Ascending aorta (tissue), 2 donors: ENCODE results near the gene PDE7B. TPM values are rescaled to one million over a fixed set of nuclear protein-coding genes. Genes with fewer than 3 reads are reported as not detected.

Experiments used
- DNase-seq, 2 donors: peaks; one replicate each; pipeline ENCODE4 v3.0.0-alpha.2; 2019; ENCODE audit warnings: low spot score in 2 of 2
- H3K27ac ChIP-seq, 2 donors: fragments of 200-600 bp; sonication (generic); one replicate each; pipeline ENCODE4 v1.5.1; 2016 to 2017; ENCODE audit warnings: mild to moderate bottlenecking in 1 of 2
- H3K27me3 ChIP-seq: fragments of 200-600 bp; sonication (generic); one replicate; pipeline ENCODE4 v1.5.1; 2017
- H3K36me3 ChIP-seq, 2 donors: fragments of 200-600 bp; sonication (generic); one replicate each; pipeline ENCODE4 v1.5.1; 2016
- H3K4me1 ChIP-seq, 2 donors: fragments of 200-600 bp; sonication (generic); one replicate each; pipeline ENCODE4 v1.5.1; 2016 to 2017; ENCODE audit warnings: mild to moderate bottlenecking in 1 of 2
- H3K4me3 ChIP-seq, 2 donors: fragments of 200-600 bp; sonication (generic); one replicate each; pipeline ENCODE4 v1.5.1; 2016 to 2017; ENCODE audit warnings: mild to moderate bottlenecking in 1 of 2
- H3K9me3 ChIP-seq, 2 donors: fragments of 200-600 bp; sonication (generic); one replicate each; pipeline ENCODE4 v1.5.1; 2016
- intact Hi-C: fragments of 100-400 bp; cut with DNase I; formaldehyde crosslinking; loops from one replicate; pipeline ENCODE4 v1.15.1; 2023
- total RNA-seq: library from RNA; depleted of rRNA; stranded (reverse); fragments of >200 nt; gene quantifications from one replicate; pipeline ENCODE4 v1.1.0, GENCODE V29; 2016
- TF ChIP-seq, protein P1 (sequence below), 3 experiments: fragments of 200-600 bp in 2 of 3; fragments of 450-650 bp in 1 of 3; sonication (generic) in 2 of 3; IDR thresholded peaks; one replicate each; pipeline ENCODE4 v1.5.1; 2016 to 2019; ENCODE audit warnings: antibody characterized with exemption in 3 of 3, mild to moderate bottlenecking in 1 of 3, moderate library complexity in 1 of 3

PDE7B gene
- total RNA-seq, 1 donor from 2014 or later, result 6.0 TPM

- TF ChIP-seq, protein P1, sequence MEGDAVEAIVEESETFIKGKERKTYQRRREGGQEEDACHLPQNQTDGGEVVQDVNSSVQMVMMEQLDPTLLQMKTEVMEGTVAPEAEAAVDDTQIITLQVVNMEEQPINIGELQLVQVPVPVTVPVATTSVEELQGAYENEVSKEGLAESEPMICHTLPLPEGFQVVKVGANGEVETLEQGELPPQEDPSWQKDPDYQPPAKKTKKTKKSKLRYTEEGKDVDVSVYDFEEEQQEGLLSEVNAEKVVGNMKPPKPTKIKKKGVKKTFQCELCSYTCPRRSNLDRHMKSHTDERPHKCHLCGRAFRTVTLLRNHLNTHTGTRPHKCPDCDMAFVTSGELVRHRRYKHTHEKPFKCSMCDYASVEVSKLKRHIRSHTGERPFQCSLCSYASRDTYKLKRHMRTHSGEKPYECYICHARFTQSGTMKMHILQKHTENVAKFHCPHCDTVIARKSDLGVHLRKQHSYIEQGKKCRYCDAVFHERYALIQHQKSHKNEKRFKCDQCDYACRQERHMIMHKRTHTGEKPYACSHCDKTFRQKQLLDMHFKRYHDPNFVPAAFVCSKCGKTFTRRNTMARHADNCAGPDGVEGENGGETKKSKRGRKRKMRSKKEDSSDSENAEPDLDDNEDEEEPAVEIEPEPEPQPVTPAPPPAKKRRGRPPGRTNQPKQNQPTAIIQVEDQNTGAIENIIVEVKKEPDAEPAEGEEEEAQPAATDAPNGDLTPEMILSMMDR (IDR thresholded peaks at IDR 0.05), result no peak
- no peak for DNase-seq
- no peaks in the 10 kb centered on the region for H3K36me3 ChIP-seq
- H3K27me3 ChIP-seq, result no peaks in the 10 kb centered on the region
- H3K9me3 ChIP-seq, result no peaks in the 10 kb centered on the region
- no peak overlapping the region for H3K4me3 ChIP-seq
- no peak overlapping the region for H3K27ac ChIP-seq
- intact Hi-C loops, result no loop called here
- no peaks in the 10 kb centered on the region for H3K4me1 ChIP-seq
These were observed 155.8 kb downstream of the PDE7B start for GRCh38 chr6:136007345-136007744.

- no peaks in the 10 kb centered on the region for H3K27me3 ChIP-seq
- TF ChIP-seq, protein P1 (IDR thresholded peaks at IDR 0.05), result no peak
- H3K9me3 ChIP-seq, result no peaks in the 10 kb centered on the region
- no peak overlapping the region for H3K27ac ChIP-seq
- no peak for DNase-seq
- no peaks in the 10 kb centered on the region for H3K4me1 ChIP-seq
- no peak overlapping the region for H3K4me3 ChIP-seq
- no peaks in the 10 kb centered on the region for H3K36me3 ChIP-seq
- intact Hi-C loops, result no loop called here
These were observed 160.0 kb downstream of the PDE7B start for GRCh38 chr6:136011475-136011874.

DNA sequence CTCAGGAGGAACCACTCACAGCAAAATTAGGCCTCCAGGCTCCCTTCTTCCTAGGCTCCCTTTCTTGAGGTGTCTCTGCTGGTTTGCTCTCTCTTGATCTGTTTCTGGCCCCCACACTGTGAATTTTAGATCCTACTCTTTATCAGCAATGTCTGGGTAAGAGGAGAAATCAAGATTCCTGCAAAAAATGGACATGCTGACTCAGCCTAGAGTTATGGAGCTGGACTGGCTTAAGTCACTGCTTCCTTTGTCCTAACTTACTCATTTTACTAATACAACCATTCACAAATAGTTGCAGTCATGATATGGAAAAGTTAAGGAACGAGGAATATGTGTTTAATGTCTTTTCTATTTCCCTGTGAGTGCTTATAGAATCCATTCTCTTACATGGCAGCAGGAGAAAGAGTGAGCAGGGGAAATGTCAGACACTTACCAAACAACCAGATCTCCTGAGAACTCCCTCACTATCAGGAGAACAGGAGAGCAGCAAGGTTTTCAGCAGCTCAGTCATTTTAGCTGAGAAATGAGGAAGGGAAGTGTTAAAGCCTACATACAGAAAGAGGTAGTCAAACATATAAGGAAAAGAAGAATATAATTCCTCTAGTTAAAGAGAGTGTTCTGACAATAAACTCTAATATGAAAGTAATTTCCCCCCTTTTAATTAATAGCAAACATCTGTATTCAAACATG lies 160.8 kb downstream of the PDE7B start:
- Histone ChIP-seq H3K36me3 (no peaks in the 10 kb centered on the region), H3K9me3 (no peaks in the 10 kb centered on the region), H3K4me1 (no peaks in the 10 kb centered on the region), H3K27ac (no peak overlapping the region), H3K4me3 (no peak overlapping the region), H3K27me3 (no peaks in the 10 kb centered on the region)
- intact Hi-C loops, result no loop called here
- DNase-seq, result no peak
- TF ChIP-seq, protein P1 (IDR thresholded peaks at IDR 0.05), result no peak

GRCh38 chr6:136012943-136013342 lies 161.4 kb downstream of the PDE7B start:
- Histone ChIP-seq H3K27me3 (no peaks in the 10 kb centered on the region), H3K4me1 (no peaks in the 10 kb centered on the region), H3K9me3 (no peaks in the 10 kb centered on the region), H3K4me3 (no peak overlapping the region), H3K27ac (no peak overlapping the region), H3K36me3 (no peaks in the 10 kb centered on the region)
- TF ChIP-seq, protein P1 (IDR thresholded peaks at IDR 0.05), result no peak
- intact Hi-C loops, result no loop called here
- no peak for DNase-seq

DNA sequence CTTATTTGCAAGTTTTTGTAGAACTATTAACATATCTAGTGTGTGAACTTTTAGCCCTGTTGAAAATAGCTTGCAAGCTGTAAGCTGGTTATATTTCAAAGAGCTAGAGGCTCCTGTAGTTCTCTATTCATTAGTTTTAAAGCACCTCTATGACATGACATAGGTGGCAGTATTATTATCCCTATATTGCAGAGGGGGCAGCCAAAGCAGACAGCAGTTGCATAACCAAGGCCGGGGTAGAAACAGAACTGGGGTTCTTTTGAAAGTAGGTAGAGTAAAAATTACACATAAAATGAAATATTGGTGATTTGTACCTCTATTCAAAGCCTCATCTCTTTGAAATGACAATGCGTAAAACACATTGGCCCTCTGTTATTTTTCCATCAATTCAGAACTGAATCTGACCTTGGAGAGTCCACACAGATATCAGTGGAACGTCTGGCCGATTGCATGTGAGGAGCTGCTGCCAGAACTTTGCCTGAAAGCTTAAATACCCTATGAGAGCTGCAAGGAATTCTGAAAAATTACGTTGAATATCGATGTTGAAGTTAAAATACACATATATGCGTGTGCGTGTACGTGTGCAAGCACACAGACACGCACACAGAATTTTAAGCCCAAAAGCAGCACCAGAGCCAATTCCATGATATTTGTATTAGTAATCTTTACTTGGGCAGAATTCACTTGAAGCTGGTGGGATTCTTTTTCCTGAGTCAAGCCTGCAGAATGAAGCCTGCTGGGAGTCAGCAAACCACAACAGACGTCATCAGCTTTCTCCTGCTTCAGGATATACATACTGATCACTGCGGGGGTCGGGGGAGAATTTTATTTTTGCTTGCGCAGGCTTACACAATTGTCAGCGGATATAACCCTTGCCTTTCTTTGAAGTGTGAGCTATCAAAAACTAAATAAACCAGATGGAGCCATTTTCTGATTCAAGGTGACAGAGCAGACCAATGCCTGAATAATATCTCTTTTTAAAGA lies 163.2 kb downstream of the PDE7B start:
- H3K27ac ChIP-seq, result no peak overlapping the region
- intact Hi-C loops, result no loop called here

More for the DNA sequence above, 163.2 kb downstream of the PDE7B start:
- no peak for DNase-seq
- no peaks in the 10 kb centered on the region for H3K4me1 ChIP-seq
- no peaks in the 10 kb centered on the region for H3K9me3 ChIP-seq
- H3K36me3 ChIP-seq, result no peaks in the 10 kb centered on the region
- H3K4me3 ChIP-seq, result no peak overlapping the region
- TF ChIP-seq, protein P1 (IDR thresholded peaks at IDR 0.05), result no peak
- H3K27me3 ChIP-seq, result no peaks in the 10 kb centered on the region
